ENCODE results near the gene ZNF718.
"Not testable (repeated sequence)": the region's sequence is repeated elsewhere in the genome, so short reads cannot be mapped to it uniquely, and the experiment has no call there.

ZNF718 gene

GRCh38 chr4:212438-213188 is 88.3 kb downstream of the ZNF718 start:
- H3K27me3 ChIP-seq, result peaks cover 24% of the 10 kb centered on the region
- peaks cover 11 to 27% of the 10 kb centered on the region in 2 experiments for H3K4me1 ChIP-seq (ENCODE audit: control insufficient read depth in 1 of 2, insufficient read depth in 1 of 2, low read depth in 1 of 2, low read length in 1 of 2)
- no peak for TF ChIP-seq CTCF (IDR thresholded peaks at IDR 0.05)
- no peaks in the 10 kb centered on the region for H3K36me3 ChIP-seq
- H3K9me3 ChIP-seq, result peaks cover 35% of the 10 kb centered on the region
- no peak overlapping the region for H3K27ac ChIP-seq
- H3K4me3 ChIP-seq (ENCODE audit: low read depth in 1 of 2, low read length in 1 of 2), result no peak overlapping the region

GRCh38 chr4:213189-213535 is 88.9 kb downstream of the ZNF718 start:
- Histone ChIP-seq H3K4me1 (ENCODE audit: control insufficient read depth in 1 of 2, insufficient read depth in 1 of 2, low read depth in 1 of 2, low read length in 1 of 2) (peaks cover 11 to 27% of the 10 kb centered on the region in 2 experiments), H3K27me3 (peaks cover 24% of the 10 kb centered on the region), H3K9me3 (peaks cover 35% of the 10 kb centered on the region)
- H3K4me3 ChIP-seq (ENCODE audit: low read depth in 1 of 2, low read length in 1 of 2); H3K27ac ChIP-seq; H3K36me3 ChIP-seq: not testable (repeated sequence)
